ENCODE measurements around the gene C6orf136.

C6orf136 gene

DNA sequence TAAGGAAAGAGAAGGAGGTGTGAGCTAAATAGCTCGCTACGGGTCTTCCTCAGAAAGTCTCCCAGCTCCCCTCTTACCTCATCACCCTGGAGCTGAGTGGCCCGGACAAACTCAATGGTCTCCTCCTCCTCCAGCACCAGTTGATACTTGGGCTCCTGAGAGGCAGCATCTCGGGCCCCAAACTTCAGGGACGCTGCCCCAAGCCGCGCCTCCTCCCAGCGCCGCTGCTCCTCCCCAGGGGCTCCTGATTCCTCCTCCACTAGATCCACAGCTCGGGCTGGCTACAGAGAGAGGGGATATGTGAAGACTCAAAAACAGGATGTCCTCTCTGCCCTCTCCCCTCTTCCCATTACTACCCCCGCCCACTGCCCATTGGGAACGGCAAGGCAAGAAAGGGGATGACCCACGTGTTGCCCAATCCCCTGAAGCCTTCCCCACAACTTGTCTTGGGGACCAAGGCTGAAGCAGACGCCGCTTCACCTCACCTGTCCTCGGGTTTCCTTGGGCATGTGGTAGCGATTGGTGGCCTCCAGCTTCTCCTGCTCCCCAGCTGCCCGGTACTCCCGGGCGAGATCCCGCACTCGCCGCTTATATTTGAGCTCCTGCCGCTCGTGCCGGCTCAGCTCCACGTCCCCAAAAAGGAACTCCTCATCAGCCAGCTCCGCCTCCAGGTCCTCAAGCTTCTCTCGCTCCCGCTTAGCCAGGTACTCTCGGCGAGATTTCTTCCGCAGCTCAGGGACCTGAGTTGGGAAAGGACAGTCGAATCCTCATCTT, 18.2 kb downstream of the C6orf136 start:
- no peak for DNase-seq

DNA sequence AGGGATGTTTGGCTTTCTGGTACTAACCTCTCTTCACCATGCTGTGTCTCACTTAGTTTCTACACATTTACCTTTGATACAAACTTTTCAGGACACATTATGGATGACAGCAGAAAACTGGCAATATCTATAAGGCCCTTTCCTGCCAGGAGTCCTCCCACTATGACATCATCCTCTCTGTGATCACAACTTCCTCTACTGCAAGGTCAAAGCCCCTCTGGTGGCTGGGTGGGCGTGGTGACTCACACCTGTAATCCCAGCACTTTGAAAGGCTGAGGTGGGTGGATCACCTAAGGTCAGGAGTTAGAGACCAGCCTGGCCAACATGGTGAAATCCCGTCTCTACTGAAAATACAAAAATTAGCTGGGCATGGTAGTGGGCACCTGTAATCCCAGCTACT, 19.4 kb downstream of the C6orf136 start:
- peak; percentile 21 for DNase-seq

DNA sequence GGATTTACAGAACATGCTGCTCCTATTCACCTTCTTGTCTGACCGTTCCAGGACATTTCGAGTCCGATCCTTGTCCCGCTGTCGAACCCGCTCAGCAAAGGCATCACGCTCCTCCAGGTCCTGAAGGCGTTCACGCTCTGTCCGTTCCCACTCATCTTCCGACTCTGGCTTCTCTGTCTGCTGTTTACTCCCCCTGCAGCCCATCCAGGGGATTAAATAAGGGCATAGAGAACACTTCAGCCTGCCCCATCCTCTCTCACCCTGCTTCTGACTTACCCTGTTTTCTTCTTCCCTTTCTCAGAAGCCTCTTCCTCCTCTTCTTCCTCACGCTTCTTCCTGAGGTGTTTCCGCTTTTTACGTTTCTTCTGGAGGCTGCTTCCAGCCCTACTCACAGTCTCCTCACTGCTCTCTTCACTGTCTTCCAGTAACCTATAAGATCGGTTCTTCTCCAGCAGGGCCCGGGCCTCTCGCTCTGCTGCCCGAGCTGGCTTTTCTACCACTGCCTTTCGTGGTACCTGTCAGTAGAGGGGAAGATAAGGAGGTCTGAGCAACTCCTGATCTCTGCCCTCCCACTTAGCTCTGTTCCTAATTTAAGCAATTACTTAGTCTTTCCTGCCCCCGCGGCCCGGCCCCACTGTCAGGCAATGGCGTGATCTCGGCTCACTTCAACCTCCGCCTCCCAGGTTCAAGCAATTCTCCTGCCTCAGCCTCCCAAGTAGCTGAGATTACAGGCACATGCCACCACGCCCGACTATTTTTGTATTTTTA, 24.0 kb downstream of the C6orf136 start:
- no peak for DNase-seq

- peak; percentile 96 for DNase-seq
Observed at GRCh38 chr6:30672445-30673253, 25.7 kb downstream of the C6orf136 start, which contains the start of gene DHX16. Gene DHX16, minus strand, starts transcription at chr6:30673006. Its CDS starts 165 bp downstream, at chr6:30672841.

DNA sequence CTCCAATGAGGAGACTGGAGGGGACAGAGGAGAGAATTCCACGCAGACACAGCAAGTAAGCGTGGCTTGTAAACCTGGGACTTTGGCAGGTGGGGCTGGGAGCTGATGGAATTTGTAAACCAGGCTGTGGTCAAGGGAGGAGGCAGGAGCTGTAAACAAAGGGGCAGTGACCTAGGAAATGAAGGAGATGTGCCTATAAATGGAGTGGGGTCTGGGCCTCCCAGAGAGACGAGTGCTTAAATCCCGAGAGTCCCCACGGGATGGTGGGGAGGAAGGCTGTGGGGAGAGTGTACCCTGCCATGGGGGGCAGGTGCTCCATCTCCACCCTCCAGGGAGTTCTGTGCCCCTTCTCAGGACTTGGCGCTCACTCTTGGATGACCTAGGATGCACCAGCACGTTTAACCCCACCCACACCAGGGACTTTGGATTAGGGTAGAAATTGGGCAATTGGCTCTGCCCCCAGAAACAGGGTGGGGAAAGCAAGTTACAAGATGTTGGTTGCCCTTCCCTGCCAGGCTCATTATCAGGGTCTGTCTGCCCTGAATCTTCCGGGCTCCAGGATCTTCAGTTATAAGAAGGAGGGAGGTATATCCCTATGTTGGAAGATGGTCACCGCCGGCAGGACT, 29.8 kb downstream of the C6orf136 start:
- DNase-seq, result no peak

DNA sequence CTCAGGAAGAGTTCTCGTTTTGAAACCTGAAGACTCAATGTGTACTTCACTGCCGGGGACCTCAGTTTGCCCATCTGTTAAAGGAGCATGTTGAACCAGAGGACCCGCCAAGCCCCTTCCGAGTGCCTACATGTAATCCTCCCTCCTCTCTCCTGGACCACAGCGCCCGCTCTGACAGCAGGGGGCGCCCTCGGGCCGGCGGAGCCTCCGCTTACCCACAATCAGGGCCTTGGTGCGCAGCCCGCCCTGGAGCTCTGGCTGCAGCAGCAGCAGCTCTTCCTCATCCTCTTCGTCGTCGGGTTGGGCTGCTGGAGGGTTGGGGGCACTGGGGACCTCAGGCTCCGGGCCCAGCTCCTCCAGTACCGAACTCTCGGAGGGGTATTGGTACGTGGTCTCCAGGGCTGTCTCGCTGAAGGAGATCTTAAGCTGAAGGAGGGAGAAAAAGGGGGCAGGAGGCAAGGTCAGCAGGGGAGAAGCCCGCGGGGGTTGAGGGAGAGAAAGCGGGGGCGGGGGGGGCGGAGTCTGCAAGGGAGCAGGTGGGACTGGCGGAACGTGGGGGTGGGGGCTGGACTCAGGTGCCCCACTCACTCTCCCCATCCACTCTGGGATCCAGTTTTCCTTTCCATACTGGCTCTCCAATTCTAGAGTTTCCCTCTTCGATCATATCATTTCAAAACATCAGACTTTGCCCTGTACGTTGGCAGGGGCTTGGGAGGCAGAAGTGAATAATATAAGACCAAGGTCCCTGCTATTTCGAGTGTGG, 32.2 kb downstream of the C6orf136 start:
- peak; percentile 94 for DNase-seq

- no peak for DNase-seq
Observed at GRCh38 chr6:30679765-30680535, 33.0 kb downstream of the C6orf136 start.

GRCh38 chr6:30681766-30682142, 34.8 kb downstream of the C6orf136 start:
- no peak for DNase-seq

DNA sequence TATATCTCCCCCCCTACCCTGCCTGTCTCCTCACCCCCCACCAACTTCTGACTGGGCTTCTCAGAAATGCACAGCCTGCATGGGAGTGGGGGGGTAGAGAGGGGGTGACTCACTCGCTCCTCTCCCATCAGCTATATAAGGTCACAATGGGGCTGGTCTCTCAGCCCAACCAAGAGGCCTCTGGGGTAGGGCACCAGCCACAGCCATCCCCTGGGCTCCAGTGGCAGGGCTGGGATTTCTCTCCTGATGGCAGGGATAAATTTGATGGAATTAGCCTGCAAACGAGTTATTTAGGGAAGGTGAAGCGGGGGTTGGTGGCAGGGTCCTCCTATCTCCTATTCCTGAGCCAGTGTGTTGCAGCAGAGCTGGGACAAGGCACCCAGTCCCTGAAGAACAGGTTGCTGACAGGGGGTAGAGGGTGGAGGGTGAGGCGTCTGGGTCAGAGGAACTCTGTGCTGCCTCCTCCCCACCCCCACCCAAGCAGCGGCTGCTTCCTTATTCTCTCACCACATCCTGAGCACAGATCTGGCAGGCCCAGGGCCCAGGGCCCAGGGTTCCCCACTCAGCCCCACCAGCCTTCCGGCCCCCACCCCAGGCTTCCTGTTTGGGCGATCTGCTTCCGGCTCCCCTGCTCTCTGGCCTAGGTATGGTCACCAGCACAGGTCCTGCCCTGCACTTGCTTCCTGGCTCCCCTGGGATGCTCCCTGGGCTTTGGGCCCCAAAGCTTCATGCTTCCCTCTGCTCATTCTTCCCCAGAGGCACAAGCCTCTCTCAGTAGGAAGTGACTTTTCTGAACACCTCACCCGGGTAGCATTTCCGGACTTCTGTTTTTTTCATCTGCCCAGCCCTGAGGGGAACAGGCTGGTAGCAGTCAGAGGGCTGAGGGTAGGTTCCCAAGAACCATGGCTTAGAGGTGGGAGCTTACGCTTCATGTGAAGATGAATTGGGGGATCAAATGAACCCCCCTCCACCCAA, 35.5 kb downstream of the C6orf136 start:
- DNase-seq, result peak; percentile 95

DNA sequence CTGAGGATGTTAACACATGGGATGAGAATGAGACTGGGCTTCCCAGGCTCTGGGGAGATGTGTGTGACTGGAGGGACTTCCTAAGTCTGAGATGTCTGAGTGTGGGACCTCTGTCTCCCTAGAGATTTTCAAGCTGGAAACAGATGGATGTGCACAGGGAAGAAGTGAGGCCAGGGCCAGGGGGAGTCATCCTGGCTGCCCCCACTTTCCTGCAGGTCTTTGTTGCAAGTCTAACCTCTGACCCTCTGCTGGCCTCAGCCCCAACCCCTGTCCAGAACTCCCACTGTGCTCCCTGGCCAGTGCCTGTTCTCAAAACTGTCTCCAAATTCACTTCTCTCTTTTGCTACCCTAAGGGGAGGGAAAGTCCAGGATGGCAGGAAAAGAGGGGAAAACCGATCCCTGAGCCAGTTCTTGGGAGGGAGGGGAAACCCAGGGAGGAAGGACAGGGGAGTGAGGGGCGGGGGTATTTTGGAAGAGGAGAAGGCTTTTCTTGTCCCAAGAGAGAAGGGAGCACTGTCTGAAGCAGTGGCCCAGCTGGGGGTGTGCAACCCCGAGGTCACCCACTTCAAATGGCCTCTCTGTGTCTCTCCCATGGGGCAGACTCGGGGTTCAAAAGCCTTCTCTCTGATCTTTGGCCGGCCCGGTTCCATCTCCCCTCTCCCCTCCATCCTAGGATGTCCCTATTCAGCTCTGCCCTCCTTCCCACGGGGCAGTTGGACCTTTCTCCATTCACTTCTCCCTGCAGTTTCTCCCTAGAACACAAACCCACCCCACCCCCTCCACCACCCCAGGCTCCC, 36.4 kb downstream of the C6orf136 start:
- DNase-seq, result no peak

DNA sequence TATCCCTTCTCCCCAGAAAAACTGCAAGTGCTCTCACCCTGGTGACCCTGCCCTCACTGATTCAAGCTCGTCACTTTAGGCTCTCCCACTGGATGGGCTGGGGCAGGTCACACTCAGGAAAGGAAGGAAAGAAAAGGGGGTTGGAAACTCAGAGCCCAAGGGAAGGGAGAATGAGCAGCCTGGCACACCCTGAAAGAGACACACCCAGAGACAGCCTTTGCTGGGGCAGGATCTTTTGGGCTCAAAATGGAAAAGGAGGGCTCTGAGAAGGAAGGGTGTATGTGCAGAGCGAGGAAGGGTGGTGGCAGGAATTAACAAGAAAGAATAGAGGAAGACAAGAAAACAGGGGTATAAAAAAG, 37.0 kb downstream of the C6orf136 start:
- no peak for DNase-seq

DNA sequence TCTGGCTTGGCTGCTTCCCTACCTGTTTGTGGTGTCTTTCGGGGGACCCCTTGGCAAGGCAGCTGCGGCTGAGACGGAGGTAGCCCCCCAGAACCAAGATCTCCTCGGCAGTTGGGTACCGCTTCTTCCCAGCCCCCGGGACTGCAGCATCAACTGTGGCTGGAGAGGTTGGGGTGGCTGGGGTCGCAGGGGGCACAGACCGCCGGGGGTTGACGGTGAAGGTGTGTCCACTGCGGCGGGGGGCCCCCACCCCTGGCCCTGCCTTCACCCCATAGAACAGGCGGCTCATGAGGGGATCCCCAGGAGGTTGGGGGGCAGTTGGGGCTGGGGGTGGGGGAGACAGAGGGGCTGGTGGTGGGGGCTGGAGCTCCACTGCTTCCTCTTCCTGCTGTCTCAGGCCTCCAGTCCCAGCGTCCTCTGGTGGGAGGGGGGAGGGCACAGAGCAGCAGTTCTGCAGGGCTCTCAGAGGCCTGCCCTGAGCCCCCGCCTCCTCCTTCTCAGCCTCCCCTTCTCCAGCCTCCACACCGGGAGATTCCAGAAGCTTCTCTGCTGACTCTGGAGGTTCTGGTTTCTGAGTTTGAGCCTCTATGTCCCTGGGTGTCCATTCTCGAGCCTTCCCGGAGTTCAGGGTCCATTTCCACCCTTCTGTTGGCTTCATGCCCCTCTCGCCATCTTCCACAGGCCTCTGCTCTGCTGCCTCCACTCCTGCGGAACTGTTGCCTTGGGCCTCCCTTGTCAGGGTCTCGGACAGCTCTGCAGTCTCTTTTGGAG, 37.6 kb downstream of the C6orf136 start:
- DNase-seq, result peak; percentile 75

DNA sequence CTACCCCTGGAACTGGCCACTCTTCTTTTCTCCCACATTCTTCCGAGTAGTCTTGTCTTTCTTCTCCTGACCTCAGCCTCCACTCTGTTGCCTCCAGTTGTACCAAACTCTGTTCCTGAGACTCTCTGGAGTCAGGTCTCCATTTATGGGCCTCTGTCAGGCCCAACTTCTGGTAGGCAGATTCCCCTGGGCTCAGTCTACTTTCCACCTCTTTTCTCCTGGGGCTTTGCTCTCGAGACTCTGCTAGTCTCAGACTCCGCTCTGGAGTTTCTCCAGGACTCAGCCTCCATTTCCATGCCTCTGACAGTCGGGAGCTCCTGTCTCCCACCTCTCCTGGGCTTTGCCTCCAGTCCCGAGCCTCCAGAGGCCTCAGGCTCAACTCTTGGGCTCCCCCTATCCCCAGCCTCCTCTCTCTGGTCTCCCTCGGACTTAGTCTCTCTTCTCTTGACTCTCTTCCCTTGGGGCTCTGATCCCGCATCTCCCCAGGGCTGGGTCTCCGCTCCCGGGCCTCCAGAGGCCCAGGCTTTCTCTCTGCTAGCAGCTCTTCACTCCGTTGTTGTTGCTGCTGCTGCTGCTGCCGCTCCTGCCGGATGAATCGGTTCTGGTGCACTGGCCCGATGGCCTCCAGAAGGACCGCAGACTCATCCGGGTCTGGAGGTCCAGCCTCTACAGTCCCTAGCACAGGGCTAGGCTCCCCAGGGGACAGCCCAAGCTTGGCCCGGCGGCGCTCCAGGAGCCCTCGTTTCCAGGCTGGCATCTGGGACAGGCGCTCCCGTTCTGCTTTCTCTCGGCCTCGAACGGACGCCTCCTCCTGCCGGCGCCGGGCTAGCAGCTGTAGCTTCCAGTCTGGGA, 38.5 kb downstream of the C6orf136 start:
- peak; percentile 41 for DNase-seq

- peak; percentile 78 for DNase-seq
Observed at GRCh38 chr6:30686009-30686907, 39.3 kb downstream of the C6orf136 start, which contains the start of gene PPP1R18. Gene PPP1R18, minus strand, starts transcription at chr6:30686645. Its CDS starts 627 bp downstream, at chr6:30686018.

- peak; percentile 89 for DNase-seq
Observed at GRCh38 chr6:30686908-30687658, 40.1 kb downstream of the C6orf136 start.

Data from activated CD4-positive, alpha-beta T cell treated with anti-CD3 and anti-CD28 coated beads, Interleukin-2, amount 50 U/mL, for 16 hours (primary cell).